Smooth muscle cell (in vitro differentiated cells): ENCODE results near the gene PLEKHA7. TPM values are rescaled to one million over a fixed set of nuclear protein-coding genes. Genes with fewer than 3 reads are reported as not detected.
"Not testable (repeated sequence)": the region's sequence is repeated elsewhere in the genome, so short reads cannot be mapped to it uniquely, and the experiment has no call there.

Experiments
- DNase-seq: peaks from one replicate; lab custom pipeline; 2025; ENCODE audit not compliant: unreplicated experiment; lab: John Stamatoyannopoulos, UW
- H2AFZ ChIP-seq: fragments of 200-600 bp; sonication (generic); 2 replicates; pipeline ENCODE4 v1.6.0; 2016; ENCODE audit warnings: antibody characterized with exemption, low read depth, mild to moderate bottlenecking
- H3F3A ChIP-seq: fragments of 200-600 bp; sonication (generic); 2 replicates; pipeline ENCODE4 v1.6.0; 2017; ENCODE audit warnings: antibody characterized with exemption, low read depth
- H3K27ac ChIP-seq: fragments of 200-600 bp; sonication (generic); 2 replicates; pipeline ENCODE4 v1.5.1; 2016; ENCODE audit warnings: low read depth, mild to moderate bottlenecking
- H3K27me3 ChIP-seq: fragments of 200-600 bp; sonication (generic); 2 replicates; pipeline ENCODE4 v1.6.1; 2016; ENCODE audit warnings: low read depth, mild to moderate bottlenecking
- H3K36me3 ChIP-seq: fragments of 200-600 bp; sonication (generic); 2 replicates; pipeline ENCODE4 v1.5.1; 2016; ENCODE audit warnings: low read depth
- H3K4me1 ChIP-seq: fragments of 200-600 bp; sonication (generic); 2 replicates; pipeline ENCODE4 v1.5.1; 2016; ENCODE audit warnings: low read depth
- H3K4me2 ChIP-seq: fragments of 200-600 bp; sonication (generic); 2 replicates; pipeline ENCODE4 v1.6.0; 2016; ENCODE audit warnings: mild to moderate bottlenecking
- H3K4me3 ChIP-seq: fragments of 200-600 bp; sonication (generic); 2 replicates; pipeline ENCODE4 v1.5.1; 2016; ENCODE audit warnings: mild to moderate bottlenecking
- H3K79me2 ChIP-seq: fragments of 200-600 bp; sonication (generic); 2 replicates; pipeline ENCODE4 v1.6.0; 2016; ENCODE audit warnings: low read depth, mild to moderate bottlenecking
- H3K9ac ChIP-seq: fragments of 200-600 bp; sonication (generic); 2 replicates; pipeline ENCODE4 v1.6.0; 2016; ENCODE audit warnings: low read depth
- H3K9me3 ChIP-seq: fragments of 200-600 bp; sonication (generic); replicated peaks from 2 replicates; pipeline ENCODE4 v1.5.1; 2016; ENCODE audit warnings: low read depth
- H4K20me1 ChIP-seq: fragments of 200-600 bp; sonication (generic); 2 replicates; pipeline ENCODE4 v1.6.0; 2016; ENCODE audit warnings: low read depth
- WGBS: methylation state at CpG from one replicate; pipeline ENCODE4 v1.1.7; 2016; ENCODE audit warnings: low lambda C conversion rate; 5-methylcytosine and 5-hydroxymethylcytosine counted together
- polyA plus RNA-seq: library from polyadenylated mRNA; unstranded; fragments of >200 nt; fragmentation: Nextera tagmentation; extraction: Ambion mirVana; gene quantifications from 2 replicates; pipeline ENCODE4 v1.2.1, GENCODE V29; 2016
- total RNA-seq: library from RNA; depleted of rRNA; stranded (reverse); fragments of >200 nt; gene quantifications from 2 replicates; pipeline ENCODE4 v1.2.3, GENCODE V29; 2014
- TF ChIP-seq, protein P1 (sequence below): fragments of 200-600 bp; sonication (generic); IDR thresholded peaks from 2 replicates; pipeline ENCODE4 v1.5.1; 2017; ENCODE audit warnings: borderline replicate concordance, mild to moderate bottlenecking, antibody characterized with exemption; ENCODE audit not compliant: insufficient read depth, poor library complexity, severe bottlenecking

The PLEKHA7 gene
- total and polyA plus RNA-seq, 2 experiments from 2014 or later, result 0.19 to 22.2 TPM

DNA sequence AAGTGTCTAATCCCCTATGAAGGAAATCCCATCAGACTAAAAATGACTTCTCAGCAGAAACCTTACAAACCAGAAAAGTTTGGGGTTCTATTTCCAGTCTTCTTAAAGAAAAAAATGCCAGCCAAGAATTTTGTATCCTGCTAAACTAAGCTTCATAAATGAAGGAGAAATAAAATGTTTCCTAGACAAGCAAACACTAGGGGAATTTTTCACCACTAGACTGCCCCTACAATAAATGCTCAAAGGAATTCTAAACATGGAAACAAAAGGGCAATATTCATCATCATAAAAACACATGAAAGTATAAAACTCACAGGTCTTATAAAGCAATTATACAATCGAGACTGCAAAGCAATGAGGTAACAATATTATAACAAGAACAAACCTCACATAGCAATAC, 124.3 kb downstream of the PLEKHA7 start:
- TF ChIP-seq, protein P1, sequence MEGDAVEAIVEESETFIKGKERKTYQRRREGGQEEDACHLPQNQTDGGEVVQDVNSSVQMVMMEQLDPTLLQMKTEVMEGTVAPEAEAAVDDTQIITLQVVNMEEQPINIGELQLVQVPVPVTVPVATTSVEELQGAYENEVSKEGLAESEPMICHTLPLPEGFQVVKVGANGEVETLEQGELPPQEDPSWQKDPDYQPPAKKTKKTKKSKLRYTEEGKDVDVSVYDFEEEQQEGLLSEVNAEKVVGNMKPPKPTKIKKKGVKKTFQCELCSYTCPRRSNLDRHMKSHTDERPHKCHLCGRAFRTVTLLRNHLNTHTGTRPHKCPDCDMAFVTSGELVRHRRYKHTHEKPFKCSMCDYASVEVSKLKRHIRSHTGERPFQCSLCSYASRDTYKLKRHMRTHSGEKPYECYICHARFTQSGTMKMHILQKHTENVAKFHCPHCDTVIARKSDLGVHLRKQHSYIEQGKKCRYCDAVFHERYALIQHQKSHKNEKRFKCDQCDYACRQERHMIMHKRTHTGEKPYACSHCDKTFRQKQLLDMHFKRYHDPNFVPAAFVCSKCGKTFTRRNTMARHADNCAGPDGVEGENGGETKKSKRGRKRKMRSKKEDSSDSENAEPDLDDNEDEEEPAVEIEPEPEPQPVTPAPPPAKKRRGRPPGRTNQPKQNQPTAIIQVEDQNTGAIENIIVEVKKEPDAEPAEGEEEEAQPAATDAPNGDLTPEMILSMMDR, result no peak
- no peaks in the 10 kb centered on the region for H3F3A ChIP-seq
- H3K4me3 ChIP-seq, result no peak overlapping the region
- peaks cover 8% of the 10 kb centered on the region for H3K4me1 ChIP-seq
- no peak overlapping the region for H3K4me2 ChIP-seq
- no peaks in the 10 kb centered on the region for H3K27me3 ChIP-seq
- no peaks in the 10 kb centered on the region for H3K79me2 ChIP-seq
- no peaks in the 10 kb centered on the region for H4K20me1 ChIP-seq
- DNase-seq, result no peak
- no peak overlapping the region for H2AFZ ChIP-seq
- 96% methylated on average over 1 of the region's 1 CpG for WGBS
- H3K27ac ChIP-seq, result peak overlapping the region; percentile 56
- H3K9me3 ChIP-seq, result no peaks in the 10 kb centered on the region
- no peaks in the 10 kb centered on the region for H3K36me3 ChIP-seq
- H3K9ac ChIP-seq, result no peak overlapping the region

DNA sequence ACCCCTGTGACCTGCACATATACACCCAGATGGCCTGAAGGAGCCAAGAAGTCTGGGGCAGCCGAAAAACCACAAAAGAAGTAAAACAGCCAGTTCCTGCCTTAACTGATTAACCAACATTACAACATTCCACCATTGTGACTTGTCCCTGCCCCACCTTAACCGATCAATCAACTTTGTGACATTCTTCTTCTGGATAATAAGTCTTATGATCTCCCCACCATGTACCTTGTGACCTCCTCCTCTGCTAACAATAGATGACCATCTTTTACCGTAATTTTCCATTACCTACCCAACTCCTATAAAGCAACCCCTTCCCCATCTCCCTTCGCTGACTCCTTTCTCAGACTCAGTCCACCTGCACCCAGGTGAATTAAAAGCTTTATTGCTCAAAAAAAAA, 125.2 kb downstream of the PLEKHA7 start:
- not testable (repeated sequence) for H4K20me1 ChIP-seq, H3K27me3 ChIP-seq, H3K36me3 ChIP-seq, H3K4me2 ChIP-seq, H3K4me1 ChIP-seq, H3K9me3 ChIP-seq, DNase-seq, H2AFZ ChIP-seq, H3K4me3 ChIP-seq, H3K27ac ChIP-seq, H3F3A ChIP-seq, H3K79me2 ChIP-seq, H3K9ac ChIP-seq
- WGBS, result 68% methylated on average over 4 of the region's 4 CpGs

DNA sequence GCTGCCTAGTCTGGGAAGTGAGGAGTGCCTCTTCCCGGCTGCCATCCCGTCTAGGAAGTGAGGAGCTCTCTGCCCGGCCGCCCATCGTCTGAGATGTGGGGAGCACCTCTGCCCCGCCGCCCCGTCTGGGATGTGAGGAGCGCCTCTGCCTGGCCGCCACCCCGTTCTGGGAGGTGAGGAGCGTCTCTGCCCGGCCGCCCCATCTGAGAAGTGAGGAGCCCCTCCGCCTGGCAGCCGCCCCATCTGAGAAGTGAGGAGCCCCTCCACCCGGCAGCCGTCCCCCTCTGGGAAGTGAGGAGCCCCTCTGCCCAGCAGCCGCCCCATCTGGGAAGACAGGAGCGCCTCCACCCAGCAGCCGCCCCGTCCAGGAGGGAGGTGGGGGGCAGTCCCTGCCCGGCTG, 126.3 kb downstream of the PLEKHA7 start:
- H4K20me1 ChIP-seq, H3K79me2 ChIP-seq, H3K4me3 ChIP-seq, H3K4me1 ChIP-seq, H3F3A ChIP-seq, H3K9me3 ChIP-seq, H2AFZ ChIP-seq, H3K9ac ChIP-seq, H3K4me2 ChIP-seq, H3K27ac ChIP-seq, H3K36me3 ChIP-seq, H3K27me3 ChIP-seq, DNase-seq: not testable (repeated sequence)
- 90% methylated on average over 19 of the region's 23 CpGs for WGBS

DNA sequence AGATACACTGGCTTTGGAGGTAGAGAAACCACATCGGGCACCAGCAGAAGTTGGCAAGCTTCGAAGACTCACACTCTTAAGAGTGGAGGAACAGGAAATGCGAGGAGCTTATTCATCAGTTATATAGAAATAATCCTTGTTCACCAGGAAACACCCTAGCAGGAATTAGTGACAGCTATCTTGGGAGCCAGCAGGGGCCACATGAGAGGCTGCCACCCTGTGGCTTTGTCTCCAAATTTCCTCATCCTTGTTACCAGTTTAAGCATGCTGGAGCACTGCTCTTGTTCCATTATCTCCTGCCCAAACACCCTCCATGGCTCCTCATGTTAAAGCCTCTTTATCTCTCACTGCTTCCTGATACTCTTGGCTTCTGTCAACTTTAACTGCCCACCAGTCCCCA, 131.0 kb downstream of the PLEKHA7 start:
- Histone ChIP-seq H3K9me3 (no peaks in the 10 kb centered on the region), H3K79me2 (no peaks in the 10 kb centered on the region), H3K4me2 (peak overlapping the region; percentile 40), H3K27me3 (no peaks in the 10 kb centered on the region), H3K4me1 (peaks cover 14% of the 10 kb centered on the region), H3K27ac (peak overlapping the region; percentile 19), H3K36me3 (no peaks in the 10 kb centered on the region), H2AFZ (peak overlapping the region; percentile 49), H3K4me3 (no peak overlapping the region), H3F3A (peaks cover 7% of the 10 kb centered on the region), H3K9ac (no peak overlapping the region), H4K20me1 (no peaks in the 10 kb centered on the region)
- WGBS, result 72% methylated on average over 3 of the region's 3 CpGs
- no peak for DNase-seq
- TF ChIP-seq, protein P1, result no peak

DNA sequence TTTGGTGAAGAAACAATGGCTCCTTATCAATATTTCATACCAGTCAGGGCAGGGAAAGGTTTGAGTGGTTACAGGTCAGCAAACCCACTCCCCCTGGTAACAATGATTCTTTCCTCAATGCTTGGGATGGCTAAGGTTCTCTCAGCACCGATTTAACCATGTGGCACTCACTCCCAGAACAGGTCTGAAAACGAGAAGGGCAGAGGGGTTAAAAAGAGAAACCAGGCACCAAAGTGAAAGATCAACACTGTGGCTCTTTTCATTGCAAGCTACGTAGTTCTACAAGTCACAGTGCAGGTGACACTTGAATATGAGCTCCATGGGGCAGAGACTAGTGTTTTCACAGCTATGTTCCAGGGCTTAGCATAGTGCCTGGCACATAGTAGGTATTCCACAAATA, 132.4 kb downstream of the PLEKHA7 start:
- peaks cover 25% of the 10 kb centered on the region for H3K4me1 ChIP-seq
- peaks cover 18% of the 10 kb centered on the region for H3F3A ChIP-seq
- no peaks in the 10 kb centered on the region for H3K36me3 ChIP-seq
- 82% methylated on average over 3 of the region's 3 CpGs for WGBS
- H3K79me2 ChIP-seq, result no peaks in the 10 kb centered on the region
- no peaks in the 10 kb centered on the region for H4K20me1 ChIP-seq
- H3K27ac ChIP-seq, result peak overlapping the region; percentile 27
- no peak overlapping the region for H3K4me3 ChIP-seq
- H3K9me3 ChIP-seq, result no peaks in the 10 kb centered on the region
- TF ChIP-seq, protein P1, result no peak
- H3K4me2 ChIP-seq, result no peak overlapping the region
- H3K27me3 ChIP-seq, result no peaks in the 10 kb centered on the region
- H2AFZ ChIP-seq, result no peak overlapping the region
- no peak for DNase-seq
- no peak overlapping the region for H3K9ac ChIP-seq
